K562 treated with DMSO at 1 percent for 4 hours (cell line): ENCODE data around the gene TMC6. TPM values are rescaled to one million over a fixed set of nuclear protein-coding genes. Genes with fewer than 3 reads are reported as not detected.

Source experiments
- total RNA-seq: library from RNA; unstranded; fragments of 300-600 nt; gene quantifications from 2 replicates; pipeline ENCODE4 v1.2.3, GENCODE V29; 2022; ENCODE audit not compliant: insufficient read depth

Gene TMC6
- total RNA-seq = 122 and 137 TPM in 2 replicates

GRCh38 chr17:78128551-78129350, at the start of gene TMC6:
Gene TMC6, minus strand, starts transcription at chr17:78128755. Its CDS starts 1,923 bp downstream, at chr17:78126832.

GRCh38 chr17:78168242-78168902, 39.8 kb upstream of the TMC6 start, which contains the start of gene SYNGR2:
Gene SYNGR2, plus strand, starts transcription at chr17:78168581. Its CDS starts 36 bp downstream, at chr17:78168617.

GRCh38 chr17:78130437-78131101, 2.0 kb upstream of the TMC6 start, which contains the start of gene TMC8:
Gene TMC8, plus strand, starts transcription at chr17:78130771. Its CDS starts 818 bp downstream, at chr17:78131589.

Other genes with a start within 250 kb of the TMC6 start
- 2.3 and 3.6 TPM in 2 replicates for gene TNRC6C, start 170.1 kb downstream of the TMC6 start, total RNA-seq
- 2.2 and 2.9 TPM in 2 replicates for gene TMC8, start 2.0 kb upstream of the TMC6 start, total RNA-seq
- 3.4 and 4.2 TPM in 2 replicates for gene C17orf99, start 17.6 kb upstream of the TMC6 start, total RNA-seq
- 121 and 125 TPM in 2 replicates for gene SYNGR2, start 39.8 kb upstream of the TMC6 start, total RNA-seq
- gene TK1, start 58.3 kb upstream of the TMC6 start, total RNA-seq = 368 and 374 TPM in 2 replicates
- gene AFMID, start 58.6 kb upstream of the TMC6 start, total RNA-seq = 57.0 and 66.8 TPM in 2 replicates
- gene BIRC5, start 85.5 kb upstream of the TMC6 start, total RNA-seq = 77.0 and 79.1 TPM in 2 replicates
- not detected in 2 replicates for gene TMEM235, start 102.9 kb upstream of the TMC6 start, total RNA-seq
- 8.5 and 13.2 TPM in 2 replicates for gene SOCS3, start 231.3 kb upstream of the TMC6 start, total RNA-seq
- gene PGS1, start 249.9 kb upstream of the TMC6 start, total RNA-seq = 26.9 and 36.2 TPM in 2 replicates